GM21390 (cell line): Measurements from ENCODE around the gene STN1.

ENCODE experiments used
- ATAC-seq: cut with Tn5 transposase; IDR thresholded peaks from one replicate; pipeline ENCODE4 v1.9.1; 2021; ENCODE audit not compliant: unreplicated experiment

Gene STN1, protein sequence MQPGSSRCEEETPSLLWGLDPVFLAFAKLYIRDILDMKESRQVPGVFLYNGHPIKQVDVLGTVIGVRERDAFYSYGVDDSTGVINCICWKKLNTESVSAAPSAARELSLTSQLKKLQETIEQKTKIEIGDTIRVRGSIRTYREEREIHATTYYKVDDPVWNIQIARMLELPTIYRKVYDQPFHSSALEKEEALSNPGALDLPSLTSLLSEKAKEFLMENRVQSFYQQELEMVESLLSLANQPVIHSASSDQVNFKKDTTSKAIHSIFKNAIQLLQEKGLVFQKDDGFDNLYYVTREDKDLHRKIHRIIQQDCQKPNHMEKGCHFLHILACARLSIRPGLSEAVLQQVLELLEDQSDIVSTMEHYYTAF

DNA sequence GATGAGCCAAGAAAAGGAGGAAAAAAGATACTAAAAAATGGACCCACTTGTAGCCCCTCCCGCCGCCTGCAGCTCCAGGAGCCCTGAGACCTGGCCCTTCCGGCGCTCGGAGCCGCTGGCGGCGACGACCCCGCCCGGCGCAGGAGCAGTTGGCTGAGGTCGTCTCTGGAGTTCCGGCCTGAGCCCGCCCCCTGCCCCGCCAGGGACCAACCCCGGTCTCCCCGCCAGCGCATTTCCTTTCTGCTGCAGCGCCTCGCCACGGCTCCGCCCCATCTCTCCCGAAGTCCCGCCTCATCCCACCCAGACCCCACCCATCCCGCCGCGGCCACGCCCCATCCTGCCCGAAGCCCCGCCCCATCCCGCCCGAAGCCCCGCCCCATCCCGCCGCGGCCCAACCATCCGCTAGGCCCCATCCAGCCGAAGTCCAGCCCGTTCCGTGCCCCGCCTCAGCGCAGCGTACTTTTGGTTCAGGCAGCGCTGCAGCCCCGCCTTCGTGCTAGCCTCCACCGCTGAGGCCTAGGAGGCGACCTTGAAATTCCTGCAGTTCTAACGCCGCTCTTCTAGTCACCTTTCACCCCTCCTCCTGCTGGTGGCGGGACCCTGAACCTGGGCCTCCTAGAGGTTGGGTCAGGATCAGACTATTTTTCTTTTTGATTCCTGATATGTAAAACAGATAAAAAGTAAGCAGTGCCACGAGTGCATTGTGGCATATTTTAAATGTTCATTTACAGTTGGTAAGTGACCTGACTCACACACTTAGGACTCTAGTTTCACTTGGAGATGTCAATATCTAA, at the start of gene STN1:
STN1 (minus strand) TSS at position 132 of the 794 bp plus-strand sequence. CDS start 590 bp downstream, outside the sequence.
- peak; percentile 91 for ATAC-seq

DNA sequence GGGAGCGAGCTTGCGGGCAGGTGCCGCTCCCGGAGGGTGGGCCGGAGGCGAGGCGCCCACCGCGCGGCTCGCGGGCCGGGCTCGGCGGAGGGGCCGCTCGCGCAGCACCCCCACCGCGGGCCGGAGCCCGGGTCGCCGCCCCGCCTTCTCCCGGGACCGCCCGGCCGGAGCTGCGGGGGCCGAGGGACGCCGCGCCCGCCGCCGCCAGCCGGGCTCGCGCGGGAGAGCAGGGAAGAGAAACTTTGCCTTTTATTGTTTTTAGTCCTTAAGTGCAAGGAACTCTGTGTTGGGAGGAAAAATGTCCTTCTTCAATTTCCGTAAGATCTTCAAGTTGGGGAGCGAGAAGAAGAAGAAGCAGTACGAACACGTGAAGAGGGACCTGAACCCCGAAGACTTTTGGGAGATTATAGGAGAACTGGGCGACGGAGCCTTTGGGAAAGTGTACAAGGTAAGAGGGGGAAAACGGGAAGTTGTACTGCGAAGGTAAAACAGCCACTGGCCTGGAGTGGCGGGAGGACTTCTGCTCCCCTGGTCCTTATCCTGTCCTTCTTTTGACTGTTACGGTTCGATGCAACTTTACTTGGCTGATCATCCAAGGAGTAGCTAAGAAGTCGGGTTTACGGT, 49.6 kb upstream of the STN1 start:
- ATAC-seq, result peak; percentile 52

DNA sequence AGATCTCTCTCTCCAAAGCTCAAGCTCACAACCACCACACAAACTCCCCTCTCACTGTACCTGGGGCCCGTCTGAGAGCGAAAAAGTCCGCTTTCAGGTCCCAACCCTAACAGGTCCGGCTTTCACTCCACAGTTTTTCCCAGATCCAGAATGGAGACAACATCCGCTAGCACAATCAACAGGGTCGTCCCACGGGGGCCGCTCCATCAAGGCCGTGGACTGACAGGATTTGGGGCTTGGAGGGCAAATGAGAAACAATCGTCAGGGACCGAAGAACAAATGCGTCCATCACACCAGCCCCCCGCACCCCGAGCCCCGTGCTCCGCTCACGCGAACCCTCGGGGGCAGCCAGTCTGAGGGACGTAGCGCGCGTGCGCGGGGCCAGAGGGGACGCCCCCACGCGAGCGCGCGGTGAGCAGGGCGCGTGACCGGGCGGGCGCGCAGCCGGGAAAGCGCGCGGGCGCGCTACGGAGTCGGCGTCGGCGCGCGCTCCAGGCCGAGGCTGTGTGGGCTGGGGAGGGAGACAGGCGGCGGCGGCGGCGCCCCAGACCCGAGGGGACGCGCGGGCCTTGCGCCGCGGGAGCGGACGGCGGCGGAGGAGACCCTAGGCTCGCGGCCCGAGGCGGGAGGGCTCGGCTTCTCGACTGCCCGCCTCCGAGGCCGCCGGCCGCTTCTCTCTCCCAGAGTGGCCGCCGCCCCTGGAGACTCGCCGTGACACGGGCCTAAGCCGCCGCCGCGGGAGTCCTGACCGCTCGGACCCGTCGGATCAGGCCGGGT, 48.9 kb upstream of the STN1 start, which contains the start of gene SLK:
SLK (plus strand) TSS at position 470 of the 777 bp plus-strand sequence. CDS start 606 bp downstream, outside the sequence.
- ATAC-seq, result peak; percentile 77

DNA sequence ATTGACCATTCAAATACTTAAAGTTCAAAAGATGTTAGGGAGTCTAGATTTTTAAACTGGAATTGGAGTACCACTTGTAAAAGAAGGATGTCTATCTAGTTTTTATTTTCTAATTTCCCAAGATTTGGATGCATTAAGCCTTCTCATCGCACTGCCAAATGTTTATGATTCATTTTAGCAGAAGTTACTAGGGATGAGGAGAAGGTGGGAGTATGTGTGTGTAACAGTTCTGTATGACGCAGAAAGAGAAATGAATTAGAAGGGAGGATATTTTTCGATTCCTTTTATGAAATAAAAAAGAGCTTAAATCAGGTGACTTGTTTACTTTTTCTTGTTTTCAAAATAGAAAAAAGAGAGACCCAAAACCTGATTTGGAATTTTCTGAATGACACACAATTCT, 42.1 kb upstream of the STN1 start:
- no peak for ATAC-seq

DNA sequence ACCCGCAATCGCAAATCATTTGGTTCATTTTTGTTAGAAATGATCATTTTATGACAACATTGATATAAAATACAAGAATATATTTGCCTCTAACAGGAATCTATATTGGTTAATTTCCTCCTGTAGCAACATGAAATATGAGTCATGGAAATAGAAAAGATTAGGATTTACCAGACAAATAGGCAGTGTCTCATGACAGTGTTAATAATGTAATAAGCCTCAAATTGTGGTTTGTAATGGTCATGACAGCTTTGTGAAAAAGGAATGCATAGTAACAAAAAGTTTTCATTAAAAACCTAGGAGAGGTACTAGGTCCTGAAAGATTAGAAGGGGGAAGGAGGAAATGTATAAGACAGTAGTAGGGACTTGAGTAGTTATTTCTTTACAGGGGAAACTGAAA, 41.0 kb upstream of the STN1 start:
- no peak for ATAC-seq

DNA sequence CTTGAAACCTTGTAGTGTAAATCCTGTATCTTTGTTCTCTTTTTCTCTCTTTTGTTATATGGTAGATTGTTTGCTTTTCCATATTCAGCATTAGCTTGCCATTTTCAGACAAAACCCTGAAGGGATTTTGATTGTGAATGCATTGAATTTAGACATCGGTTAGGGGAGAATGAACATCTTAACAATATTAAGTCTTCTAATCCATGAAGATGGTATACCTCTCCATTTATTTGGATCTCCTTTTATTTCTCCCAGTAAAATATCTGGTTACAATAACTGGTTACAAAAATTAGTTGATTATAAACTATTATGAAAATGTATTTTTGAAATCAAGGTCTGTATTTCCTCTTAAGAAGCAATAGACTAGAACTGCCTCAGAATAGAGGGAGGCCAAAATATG, 36.6 kb upstream of the STN1 start:
- ATAC-seq, result no peak

DNA sequence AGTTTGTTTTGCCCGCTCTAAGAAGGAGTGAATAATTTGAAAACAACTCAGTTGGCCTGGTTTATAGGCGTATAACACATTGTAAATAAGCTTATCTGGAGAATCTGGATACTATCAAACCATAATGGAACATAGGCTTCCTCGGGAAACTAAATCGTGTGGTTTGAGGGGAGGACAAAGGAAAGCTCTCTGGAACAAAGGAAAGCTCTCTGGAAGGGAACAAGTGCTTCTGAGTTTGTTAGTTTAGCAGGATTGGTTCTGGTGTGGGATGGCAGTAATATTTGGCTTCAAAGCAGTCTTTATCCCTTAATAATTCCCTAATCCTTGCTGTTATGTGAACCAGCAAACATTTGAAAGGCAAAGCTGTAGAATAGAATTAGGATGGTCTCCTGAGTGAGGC, 34.0 kb upstream of the STN1 start:
- ATAC-seq, result no peak

DNA sequence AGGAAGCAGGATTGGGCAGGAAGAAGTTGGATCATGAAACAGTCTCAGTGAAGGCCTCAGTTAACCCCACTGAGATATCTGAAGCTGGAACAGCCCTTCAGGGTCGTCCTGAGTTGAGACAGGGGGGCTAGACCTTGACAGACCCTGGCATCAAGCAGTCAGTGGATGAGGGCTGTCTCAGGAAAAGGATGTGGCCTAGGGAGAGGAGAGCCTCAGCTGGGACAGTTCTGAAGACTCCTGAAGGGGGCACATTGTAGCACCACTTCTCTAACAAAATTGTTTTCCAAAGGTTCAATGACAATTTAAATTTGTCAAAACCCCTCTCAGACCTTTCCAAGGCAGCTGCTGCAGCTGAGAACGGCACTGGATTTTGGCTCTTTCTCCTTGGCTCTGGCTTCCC, 33.2 kb upstream of the STN1 start:
- ATAC-seq, result no peak

DNA sequence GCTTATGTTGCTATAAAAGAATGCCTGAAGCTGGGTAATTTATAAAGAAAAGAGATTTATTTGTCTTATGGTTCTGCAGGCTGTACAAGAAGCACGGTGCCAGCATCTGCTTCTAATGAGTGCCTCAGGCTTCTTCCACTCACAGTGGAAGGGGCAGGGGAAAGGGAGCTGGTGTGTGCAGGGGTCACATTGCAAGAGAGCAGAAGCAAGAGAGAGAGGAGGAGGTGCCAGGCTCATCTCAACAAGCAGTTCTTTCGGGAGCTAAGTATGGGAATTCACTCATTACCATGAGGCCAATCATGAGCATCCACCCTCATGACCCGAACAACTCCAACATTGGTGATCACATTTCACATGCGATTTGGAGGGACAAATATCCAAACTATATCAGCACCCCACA, 31.7 kb upstream of the STN1 start:
- no peak for ATAC-seq

DNA sequence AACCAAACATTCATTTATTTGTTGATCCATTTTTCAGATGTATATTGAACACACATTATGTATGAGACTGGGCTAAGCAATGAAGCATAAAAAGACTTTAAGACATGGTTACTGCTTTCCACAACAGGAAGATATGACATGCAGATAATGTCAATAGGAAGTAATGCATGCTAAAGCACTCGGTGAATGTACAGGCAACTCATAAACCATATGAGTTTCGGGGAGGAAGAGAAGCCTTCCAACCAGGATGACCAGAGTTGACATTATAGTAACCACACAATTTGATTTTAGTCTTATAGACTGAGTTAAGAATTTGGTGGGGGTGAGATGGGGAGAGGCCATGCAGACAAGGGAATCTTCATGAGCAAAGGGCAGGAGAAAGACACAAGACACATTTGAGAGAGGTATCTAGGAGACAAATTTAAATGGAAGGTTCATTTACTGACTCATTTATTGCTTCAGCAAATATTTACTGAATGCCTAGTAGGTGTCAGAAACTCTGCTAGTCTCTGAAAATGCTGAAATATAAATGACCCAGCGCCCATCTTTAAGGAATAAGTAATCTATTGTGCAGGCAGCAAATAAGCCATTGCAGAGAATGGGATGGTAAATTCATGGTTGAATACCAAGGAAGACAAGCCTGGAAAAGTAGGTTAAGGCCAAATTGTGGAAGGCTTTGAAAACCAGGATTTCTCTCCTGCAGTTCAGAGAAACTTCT, 30.0 kb upstream of the STN1 start:
- ATAC-seq, result no peak

DNA sequence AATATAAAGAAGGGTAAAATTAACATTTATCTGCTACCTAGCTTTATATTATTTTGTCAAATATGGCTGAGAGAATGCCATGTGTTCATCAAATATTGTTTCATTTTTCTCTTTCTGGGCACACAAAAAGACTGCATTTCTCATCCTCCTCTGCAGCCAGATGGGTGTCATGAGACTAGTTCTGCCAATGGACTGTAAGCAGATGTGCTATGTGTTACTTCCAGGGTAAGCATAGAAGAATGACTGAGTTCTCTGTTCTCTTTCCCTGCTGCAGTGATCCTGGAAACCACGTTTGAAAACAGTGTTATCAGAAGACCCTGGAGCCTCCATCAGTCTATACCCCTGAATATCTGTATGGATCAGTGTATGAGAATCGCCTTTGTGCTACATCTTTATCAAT, 24.9 kb upstream of the STN1 start:
- ATAC-seq, result no peak

DNA sequence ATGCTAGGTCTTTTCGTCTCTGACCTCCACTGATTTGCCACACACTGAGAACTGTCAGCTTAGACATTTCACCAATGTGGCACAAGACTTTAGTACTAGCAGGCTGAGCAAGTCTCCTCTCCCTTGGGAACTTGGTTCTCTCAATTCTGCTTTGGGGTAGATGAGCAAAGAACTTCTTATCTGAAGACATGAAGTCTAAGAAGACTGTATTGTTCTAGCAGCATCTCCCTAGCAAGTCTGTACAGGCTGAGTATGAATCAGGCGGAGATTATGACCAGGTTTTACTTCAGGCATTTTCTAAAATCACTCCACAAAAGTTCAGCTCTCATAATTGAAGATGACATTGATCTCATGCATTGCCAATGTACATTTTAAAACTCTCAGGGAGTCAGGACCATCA, 23.8 kb upstream of the STN1 start:
- ATAC-seq, result no peak

DNA sequence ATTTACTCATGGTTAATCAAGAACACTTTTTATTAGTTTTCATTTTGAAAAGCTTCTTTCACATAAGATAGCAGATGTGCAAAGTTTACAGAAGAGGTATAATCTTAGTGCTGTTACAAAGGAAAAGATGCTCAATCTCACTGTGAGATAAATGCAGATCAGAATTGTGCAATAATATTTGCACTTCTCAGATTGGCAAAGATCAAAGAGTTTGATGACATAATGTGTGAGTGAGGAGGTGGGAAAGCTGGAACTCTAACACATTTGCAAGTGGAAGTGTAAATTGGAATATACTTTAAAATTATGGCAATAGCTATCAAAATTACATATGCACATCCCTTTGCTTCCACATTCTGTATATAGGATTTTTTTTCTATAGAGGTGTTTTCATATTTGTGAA, 21.5 kb upstream of the STN1 start:
- ATAC-seq, result no peak

DNA sequence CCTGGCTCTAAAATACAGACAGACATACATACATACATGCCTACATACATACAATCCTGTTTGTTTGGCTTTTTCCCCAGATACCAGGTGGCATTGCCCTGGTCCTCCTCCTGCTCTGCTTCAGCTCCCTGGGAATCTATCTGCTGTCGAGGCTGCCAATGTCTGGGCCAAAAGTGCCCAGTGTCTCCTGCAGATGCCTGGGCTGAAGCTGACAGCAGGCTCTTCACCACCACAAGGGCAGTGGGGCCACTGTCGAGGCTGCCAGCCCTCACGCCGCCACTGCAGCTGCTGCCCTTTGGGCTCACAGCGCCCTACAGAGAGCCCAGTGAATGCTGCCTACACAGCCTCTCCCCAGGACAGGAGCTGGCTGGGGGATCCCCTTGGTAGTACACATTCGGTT, 18.0 kb upstream of the STN1 start:
- ATAC-seq, result no peak

DNA sequence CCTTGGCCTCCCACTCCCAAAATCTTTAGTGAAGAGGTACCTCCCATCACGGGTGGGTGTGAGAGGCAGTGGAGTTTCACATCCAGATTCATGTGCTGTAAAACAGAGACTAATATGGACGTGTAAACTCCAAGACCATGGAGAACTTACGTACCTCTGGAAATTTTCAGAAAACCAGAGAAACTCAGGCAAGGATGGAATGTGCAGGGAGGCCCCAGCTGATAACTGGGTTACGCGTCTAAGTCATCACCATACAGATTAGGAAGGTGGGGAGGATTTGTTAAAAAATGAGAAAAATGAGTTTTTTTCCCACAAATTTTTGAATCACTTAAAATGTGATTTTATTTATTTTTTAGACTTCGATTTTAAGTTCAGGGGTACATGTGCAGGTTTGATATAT, 16.3 kb upstream of the STN1 start:
- no peak for ATAC-seq

DNA sequence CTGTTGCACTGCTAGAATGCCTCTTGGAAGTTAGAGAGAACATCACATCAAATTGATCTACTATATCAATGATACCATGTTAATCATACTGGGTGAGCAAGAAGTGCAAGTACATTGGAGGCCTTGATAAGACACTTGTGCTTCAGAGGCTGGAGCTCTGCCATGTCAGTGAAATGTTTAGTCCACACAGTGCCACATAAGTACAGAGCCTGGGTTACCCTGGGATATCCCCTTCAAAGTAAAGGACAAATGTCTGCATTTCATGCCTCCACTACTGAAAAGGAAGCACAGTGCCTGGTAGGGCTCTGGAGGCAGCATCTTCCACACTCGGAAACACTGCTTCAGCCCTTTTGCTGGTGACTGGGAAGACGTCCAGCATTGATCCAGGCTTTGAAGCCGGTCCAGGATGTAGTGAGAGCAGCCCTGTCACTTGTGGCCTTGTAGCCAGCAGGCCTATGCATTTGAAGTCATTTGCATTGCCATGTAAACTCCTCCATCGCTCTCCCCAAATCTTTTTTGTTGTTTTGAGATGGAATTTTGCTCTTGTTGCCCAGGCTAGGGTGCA, 15.7 kb upstream of the STN1 start:
- no peak for ATAC-seq

DNA sequence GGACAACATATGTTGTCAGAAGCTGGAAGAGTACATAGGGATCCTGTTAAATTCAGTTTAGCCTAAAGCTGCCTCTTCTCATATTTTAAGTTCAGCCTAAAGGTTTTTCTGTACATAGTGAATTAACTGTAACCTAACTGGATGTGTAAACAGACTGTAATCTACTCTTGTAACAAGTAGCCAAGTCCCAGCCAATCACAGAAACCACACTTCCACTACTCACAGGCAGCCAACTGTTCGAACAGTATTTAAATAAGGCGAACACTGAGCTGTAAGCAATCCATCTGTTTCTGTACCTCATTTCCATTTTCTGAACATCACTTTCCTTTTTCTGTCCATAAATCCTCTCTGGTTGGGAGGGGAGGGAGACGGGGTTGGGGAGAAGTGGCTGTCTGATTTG, 15.0 kb upstream of the STN1 start:
- ATAC-seq, result no peak

DNA sequence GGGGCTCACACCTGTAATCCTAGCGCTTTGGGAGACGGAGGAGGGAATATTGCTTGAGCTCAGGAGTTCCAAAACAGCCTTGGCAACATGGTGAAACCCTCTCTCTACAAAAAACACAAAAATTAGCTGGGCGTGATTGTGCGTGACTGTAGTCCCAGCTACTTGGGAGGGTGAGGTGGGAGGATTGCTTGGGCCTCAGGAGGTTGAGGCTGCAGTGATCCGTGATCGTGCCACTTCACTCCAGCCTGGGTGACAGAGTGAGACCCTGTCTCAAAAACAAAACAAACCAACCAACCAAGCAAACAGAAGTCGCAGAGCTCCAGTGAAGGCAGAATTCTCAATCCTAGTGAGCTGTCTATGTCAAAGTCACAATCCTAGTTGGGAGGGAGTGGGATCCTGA, 14.3 kb upstream of the STN1 start:
- no peak for ATAC-seq

DNA sequence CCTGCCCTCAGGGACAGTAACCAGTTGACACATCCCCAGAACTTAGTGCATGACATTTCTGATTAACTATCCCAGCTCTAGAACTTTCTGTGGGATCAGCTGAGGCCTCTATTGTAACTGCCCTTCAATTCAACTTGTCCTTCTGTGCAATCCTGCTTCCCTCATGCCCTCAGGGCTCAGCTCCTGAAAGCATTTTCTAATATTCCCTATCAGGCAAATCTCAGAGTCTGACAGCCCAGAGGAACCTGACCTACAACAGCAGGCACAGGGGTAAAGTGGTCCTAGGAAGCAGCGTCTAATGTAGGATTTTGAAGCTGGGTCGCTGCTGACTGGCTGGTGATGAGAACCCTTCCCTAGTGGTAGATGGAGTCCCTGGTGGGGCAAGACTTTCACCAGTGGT, 13.6 kb upstream of the STN1 start:
- ATAC-seq, result no peak

DNA sequence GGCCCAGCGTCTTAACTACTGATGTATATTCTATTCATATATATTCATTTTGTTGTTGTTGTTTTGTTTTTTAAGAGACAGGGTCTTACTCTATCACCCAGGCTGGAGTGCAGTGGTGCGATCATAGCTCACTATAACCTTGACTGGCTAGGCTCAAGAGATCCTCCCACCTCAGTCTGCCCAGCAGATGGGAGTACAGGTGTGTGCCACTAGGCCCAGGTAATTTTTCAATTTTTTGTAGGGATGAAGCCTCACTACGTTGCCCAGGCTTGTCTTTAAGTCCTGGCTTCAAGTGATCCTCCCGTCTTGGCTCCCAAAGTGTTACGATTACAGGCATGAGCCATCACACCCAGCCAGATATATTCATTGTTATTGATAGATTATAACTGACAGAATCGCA, 12.9 kb upstream of the STN1 start:
- ATAC-seq, result no peak
